Activated CD4-positive, CD25-positive, alpha-beta regulatory T cell treated with anti-CD3 and anti-CD28 coated beads, Interleukin-2, amount 50 U/mL, for 72 hours (primary cell): ENCODE data around the gene CRYBA4.
"Not testable (repeated sequence)": the region's sequence is repeated elsewhere in the genome, so short reads cannot be mapped to it uniquely, and the experiment has no call there.

ENCODE experiments used
- DNase-seq: peaks from one replicate; pipeline ENCODE4 v3.0.0; 2021

Gene CRYBA4

DNA sequence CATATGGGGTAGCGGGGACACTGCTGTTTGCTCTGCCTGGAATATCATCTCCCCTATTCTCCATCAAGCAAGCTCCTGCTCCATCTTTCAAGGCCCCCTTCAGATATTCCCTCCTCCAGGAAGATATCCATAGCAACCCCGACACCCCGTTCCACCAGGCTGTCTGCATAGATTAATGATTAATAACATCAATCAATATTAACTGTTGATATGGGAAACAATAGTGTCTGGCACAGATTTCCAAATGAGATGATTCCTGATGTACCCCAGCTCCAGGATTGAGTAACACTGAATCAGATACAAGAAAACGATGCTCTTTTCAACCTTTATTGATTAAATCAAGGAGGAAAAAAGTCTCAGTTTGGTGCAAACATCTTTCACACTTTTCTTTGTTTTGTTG is 24.3 kb upstream of the CRYBA4 start:
- DNase-seq = no peak

DNA sequence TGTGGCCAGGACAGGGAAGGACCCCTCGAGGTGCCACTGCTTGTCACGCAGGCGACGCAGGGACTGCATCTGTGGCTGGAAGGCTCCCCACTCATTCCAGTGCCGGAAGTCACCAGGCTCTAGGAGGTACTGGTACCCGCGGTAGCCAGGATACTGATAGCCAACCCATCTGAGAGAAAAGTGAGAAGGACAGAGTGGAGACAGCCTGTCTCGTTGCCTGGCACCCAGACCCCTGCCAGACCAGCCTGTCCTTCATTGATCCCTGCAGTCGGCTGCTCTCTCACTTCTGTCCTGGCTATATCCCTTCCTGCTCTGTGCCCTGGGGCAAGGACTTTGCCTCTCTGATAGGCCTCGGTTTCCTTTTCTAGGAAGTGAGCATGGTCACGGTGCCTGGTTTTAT is 22.3 kb upstream of the CRYBA4 start:
- no peak for DNase-seq

DNA sequence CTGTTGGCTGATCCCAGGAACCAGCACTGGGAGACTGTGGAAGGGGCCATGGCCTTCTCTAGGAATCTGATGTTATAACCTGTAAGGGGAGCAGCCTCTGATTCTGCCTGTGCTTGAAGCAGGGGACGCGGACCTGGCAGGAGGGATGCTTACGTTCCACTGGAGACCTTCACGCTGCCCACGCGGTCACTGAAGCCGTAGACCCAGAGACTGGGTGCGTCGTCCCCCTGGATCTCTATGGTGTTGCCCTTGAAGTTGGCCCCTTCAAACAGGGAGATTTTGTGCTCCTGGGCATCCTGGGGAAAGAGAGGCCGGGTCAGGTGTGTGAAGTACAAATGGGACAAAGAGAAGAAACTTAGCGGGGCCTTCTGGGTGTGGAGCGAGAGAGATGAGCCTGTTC is 20.0 kb upstream of the CRYBA4 start:
- no peak for DNase-seq

DNA sequence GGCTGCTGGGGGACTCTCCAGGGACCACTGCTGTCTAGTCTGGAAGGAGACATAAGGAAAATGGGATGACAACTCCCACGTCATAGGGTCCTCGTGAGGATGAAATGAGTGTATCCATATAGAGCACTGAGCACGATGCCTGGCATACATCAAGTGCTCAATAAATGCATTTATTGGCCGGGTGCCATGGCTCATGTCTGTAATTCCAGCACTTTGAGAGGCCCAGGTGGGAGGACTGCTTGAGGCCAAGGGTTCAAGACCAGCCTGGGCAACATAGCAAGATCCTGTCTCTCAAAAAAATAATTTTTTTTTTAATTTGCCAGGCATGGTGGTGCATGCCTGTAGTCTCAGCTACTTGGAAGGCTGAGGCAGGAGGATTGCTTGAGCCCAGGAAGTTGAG is 19.6 kb upstream of the CRYBA4 start:
- no peak for DNase-seq

DNA sequence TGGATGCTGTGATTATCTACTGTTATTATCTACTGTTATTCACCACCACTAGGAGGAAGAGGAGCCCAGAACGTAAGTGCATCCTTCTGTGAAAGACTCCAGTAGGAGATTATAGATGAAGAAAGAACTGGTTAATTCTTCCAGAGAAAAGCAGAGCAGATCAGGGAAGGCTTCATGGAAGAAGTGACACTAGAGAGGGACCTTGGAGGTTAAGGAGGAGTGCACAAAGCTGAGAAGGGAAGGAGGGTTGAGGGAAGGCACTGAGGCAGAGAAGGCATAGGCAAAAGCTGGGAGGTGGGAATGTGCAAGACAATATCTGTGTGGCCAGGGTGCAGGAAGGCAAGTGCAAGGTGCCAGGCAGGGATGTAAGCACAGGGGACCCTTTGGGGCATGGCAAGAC is 17.4 kb upstream of the CRYBA4 start:
- DNase-seq = no peak

DNA sequence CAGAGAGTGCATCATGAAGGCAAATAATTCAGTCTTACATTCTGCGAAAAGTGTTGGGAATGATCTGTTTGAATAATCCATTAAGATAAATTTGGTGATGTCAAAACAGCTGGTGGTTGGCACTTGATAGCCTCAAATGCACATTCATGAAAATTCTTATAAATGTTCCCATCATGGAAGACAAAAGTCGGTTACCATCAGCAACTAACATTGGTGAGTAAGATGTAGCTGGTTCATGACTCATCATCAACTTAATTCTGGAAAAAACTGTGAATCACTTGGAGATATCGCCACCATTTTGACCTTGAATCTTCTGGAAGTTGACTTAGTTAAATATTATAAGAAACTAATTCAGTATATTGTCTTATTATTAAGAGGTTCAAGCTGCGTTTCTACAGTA is 15.2 kb upstream of the CRYBA4 start:
- DNase-seq = no peak

DNA sequence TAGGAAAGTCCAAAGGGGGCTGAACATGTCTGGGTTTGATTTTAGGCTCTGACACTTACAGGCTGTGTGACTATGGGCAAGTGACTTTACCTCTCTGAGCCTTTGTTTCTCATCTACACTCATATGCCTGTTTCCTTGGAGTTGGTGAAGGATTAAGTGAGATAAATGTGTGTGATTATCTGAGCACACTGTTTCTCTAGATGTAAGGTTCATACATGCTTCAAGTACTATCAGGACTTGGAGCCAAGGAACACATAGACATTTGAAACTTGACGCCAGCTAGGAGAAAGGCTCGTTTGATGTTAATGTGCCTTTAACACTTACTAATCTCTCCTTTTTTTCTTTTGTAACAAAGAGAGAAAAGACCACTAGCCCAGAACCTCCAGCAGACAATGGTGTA is 13.6 kb upstream of the CRYBA4 start:
- DNase-seq = no peak

DNA sequence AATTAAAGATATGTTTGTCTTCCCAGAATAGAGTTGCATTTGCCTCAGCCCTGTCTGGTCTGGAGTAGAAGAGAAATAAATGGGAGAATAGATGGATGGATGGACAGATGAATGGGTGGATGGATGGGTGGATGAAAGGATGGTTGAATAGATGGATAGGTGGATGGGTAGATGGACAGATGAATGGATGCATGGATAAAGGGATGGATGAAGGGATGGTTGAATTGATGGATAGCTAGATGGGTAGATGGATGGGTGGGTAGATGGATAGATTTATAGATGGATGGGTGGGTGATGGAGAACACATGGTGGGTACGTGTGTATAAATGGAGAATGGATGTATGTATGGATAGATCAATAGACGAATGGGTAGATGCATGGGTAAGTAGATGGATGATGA is 12.5 kb upstream of the CRYBA4 start:
- no peak for DNase-seq

DNA sequence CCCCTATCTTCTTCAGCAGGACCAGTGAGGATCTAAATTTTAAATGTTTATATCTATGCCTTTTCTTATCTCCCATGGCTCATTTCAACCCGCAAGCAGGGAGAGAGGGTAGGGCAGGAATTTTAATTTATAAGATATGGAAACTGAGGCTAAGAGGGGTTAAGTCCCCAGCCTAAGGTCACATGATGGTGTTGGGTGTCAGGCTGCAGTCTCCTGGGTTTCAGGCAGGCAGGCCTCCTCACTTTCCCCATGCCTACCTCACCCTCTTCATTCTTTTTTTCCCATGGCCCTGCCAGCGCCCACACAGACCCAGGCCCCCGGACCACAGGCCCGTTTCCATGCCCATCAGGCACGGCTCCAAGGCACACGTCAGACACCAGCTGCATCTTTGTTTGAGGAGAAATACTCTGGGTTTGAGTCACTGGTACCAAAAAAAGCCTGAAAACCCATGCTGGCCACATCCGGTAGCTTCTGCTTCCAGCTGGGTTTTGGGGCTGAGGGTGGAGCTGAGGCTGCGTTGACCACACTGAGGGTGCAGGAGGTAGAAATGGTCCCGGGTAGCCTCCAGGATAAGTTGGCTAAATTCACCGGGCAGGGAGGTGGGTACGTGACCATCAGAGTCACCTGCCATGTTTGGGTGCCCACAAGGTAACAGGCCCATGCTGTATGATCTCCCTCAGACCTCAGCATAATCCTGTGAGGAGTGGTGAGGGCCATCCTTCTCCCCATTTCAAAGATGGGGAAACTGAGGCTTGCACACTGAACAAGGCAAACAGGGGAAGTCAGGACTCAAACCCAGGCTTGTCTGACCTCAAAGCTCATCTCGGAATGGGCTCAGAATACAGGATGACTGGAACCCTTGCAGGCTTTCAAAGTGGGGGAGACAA is 11.4 kb upstream of the CRYBA4 start:
- DNase-seq = no peak

DNA sequence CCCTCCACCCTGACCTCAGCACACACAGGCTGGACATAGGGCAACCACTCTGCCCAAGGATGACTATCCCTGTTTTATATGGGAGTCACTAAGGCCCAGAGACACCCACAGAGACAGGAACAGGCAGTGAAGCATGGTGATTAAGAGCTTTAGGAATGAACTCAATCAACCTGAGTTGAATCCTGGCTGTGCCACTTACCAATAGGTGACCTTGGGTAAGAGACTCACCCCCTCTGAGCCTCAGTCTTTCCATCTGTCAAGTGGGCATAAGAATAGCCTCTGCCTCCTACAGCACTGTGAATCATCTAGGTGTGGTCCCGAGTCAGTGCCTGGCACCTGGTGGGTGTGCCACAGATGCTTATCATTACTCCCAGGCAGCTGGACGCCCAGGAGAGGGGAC is 10.8 kb upstream of the CRYBA4 start:
- no peak for DNase-seq

DNA sequence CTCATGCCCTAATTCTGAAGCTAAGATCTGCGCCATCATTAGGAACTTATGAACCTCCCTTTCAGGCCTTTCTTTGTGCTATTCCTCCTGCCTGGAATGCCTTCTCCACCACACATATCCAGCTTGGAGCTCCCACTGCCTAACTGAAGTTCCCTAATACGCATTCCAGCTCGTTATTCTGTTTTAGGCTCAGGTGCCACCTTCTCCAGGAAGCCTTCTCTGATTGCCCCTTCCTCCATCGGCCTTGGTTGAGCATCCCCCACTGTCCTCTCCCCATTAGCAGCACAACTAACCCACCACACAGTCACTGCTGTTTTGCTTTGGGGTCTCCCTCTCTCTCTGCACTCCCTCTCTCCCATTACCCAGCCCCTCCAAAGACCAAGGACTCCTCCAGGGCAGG is 9.1 kb upstream of the CRYBA4 start:
- DNase-seq = no peak

DNA sequence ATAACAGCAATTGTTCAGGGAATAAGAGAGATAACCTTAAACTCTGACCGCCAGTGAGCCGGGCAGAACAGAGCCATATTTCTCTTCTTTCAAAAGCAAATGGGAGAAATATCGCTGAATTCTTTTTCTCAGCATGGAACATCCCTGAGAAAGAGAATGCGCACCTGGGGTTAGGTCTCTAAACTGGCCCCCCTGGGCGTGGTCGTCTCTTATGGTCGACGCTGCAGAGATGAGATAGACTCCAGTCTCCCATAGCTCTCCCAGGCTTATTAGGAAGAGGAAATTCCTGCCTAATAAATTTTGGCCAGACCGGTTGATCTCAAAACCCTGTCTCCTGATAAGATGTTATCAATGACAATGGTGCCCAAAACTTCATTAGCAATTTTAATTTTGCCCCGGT is 8.0 kb upstream of the CRYBA4 start:
- not testable (repeated sequence) for DNase-seq

DNA sequence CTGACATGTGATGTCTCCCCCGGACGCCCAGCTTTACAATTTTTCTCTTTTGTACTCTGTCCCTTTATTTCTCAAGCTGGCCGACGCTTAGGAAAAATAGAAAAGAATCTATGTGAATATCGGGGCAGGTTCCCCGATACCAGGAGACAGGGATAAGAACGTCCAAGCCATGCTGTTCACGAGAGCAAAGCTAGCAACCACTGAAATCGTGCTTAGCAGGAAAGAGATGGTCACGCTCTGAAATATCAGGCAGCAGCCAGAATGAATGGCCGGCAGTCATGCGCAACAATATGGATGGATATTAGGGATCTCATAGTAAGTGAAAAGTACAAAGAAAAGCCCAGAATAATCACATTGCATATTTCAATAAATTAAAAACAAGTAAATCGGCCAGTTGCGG is 7.4 kb upstream of the CRYBA4 start:
- no peak for DNase-seq

DNA sequence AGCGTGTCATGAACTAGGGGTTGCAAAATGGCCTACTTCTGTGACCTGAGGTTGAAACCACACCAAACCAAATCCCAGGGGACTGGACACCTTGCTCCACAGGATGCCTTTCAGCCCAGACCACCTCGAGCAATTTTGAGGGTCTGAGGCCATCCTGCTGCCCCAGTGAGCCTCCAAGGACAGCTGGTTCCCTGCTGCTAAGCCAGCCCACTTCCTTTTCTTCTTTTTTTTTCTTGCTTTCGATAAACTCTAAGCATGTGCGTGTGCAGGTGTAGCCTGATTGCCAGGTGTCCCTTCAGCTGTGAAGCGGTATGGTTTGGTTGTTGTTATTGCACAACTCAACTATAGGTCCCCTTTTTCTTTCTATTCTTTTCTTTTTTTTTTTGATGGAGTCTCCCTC is 6.6 kb upstream of the CRYBA4 start:
- no peak for DNase-seq

DNA sequence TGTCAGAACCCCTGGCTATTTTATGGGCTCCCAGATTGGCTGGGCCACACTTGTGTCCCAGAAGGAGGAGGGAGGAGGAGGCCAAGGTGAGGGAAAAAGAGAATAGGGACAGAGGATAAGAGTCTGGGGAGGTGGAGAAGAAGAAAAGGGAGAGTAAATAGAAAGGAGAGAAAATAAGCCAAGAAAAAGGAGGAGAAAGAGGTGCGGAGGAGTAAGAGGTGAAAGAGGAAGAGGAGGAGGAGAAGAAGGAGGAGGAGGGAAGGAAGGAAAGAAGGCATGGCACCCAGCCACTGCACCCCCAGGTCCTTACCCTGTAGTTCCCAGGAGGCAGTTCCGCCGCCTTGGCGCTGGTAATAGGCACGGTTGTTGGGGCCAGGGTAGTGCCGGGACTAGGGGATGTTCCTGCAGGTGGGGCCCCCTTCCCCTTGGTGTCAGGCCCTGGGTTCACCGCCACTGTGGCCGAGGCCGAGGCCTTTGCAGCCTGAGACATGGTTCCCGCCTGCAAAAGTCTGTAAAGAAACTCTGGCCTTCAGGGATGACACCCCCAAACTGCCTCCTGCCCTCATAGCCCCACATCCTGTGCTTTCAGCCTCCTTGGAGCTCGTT is 5.8 kb upstream of the CRYBA4 start:
- no peak for DNase-seq

DNA sequence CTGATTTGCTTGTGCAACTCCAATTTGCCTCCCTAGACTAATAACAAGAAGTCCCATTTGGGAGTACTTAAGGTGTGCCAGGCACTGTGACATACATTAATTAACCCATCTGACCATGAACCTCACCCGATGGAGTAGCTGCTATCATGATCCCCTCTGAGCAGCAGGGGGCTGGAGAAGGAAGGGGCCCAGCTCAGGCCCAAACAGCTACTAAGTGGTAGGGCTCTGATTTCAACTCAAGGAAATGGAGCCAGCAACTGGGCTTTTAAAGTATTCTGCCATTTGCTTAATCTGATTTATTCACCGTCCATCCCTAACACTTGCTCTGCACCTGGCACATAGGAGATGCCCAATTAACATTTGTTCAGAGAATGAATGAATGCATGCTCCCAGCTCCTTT is 5.1 kb upstream of the CRYBA4 start:
- no peak for DNase-seq

DNA sequence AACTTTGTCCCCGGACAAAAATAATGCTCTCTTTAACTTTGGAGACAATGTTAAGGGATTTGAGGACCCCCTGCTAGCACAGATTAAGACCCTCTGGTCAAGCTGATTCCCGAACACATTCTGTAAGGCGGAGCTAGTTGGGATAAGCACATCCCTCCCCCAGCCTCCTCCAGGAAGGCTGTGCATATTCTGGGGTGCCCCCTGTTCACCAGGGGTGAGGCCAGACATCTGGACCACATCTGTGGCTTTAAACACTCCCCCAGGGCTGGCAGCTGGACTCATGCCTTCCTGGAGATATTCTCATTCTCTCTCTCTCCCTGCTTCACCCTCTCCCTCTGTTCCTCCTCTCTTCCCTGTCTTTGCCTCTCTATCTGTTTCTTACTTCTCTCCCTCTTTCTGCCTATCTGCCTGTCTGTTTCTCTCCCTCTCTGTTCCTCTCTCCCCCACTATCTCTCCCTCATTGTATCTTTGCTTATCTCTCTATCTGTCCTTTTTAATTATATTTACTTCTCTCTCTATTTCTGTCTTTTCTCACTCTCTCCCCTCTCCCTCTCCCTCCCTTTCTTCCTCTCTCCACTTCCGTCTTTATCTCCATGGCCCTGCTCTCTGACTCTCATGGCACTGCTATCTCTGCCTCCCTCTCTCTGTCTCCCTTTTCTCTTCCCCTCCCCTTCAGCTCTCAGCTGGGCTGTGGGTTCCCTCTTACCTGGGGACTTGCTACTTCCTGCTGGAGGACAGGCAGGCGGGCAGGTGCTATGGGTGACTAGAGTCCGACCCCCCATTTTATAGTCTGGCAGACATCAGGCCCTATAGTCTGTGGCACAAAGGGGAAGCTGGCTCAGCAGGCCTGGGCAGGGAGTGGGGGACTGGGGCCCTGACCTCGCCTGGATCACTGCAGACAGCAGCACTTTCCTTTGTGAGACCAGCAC is 4.2 kb upstream of the CRYBA4 start, which contains the start of gene CRYBB1:
Gene CRYBB1, minus strand, starts transcription at position 757 of the 929 bp plus-strand sequence. CDS start 1,708 bp downstream, outside the sequence.
- DNase-seq = no peak

DNA sequence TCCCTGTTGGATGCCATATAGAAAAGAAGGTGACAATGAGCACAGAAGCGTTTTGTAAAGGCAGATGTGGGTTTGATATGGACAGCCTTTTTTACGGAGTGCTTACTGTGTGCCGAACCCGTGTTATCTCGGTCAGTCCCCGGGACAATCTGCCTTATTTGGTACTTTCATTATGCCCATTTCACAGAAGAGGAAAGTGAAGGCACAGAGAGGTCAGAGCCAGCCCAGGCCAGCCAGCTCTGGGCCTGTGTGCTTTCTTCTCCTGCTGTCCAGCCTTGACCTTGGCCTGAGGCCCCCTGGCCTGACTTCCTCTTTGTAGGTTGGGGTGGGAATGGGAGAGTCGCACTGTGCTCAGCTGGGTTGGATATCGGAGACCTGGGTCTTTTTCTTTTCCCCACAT is 3.3 kb upstream of the CRYBA4 start:
- DNase-seq = no peak

DNA sequence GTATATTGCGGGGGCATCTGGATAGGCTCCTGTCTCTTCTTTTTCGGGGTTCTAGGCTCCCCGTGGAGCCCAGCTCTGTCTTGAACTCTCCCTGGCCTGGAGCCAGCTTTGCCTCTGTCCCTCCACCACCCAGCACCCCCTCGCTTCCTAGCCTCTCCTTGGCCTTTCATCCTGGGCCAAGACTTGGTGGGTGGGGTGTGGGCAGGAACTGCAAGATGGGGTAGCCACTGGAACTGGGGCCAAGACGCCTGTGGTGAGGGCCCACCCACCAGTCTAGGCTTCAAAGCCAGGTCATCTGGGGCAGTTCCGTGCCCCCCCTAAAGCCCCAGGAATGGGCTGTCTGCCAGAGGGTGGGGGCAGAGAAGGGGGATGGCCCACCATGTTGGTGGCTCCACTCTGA is 2.3 kb upstream of the CRYBA4 start:
- no peak for DNase-seq

DNA sequence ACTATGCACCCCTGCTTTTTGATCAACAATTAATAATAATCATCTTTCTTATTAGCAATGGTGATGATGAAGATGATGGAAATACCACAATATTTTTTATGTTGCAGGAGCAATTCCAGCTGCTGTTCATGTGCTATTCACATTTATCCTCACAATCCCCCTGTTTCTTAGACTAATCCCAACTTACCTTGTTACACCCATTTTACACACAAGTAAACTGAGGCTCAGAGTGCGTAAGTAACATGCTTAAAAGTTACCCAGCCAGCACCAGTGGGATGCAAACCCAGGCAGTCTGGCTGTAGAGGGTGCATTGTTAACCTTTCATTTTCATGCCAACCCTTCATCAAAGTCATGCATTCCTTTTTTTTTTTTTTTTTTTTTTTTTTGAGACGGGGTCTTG is 1.6 kb upstream of the CRYBA4 start:
- no peak for DNase-seq

DNA sequence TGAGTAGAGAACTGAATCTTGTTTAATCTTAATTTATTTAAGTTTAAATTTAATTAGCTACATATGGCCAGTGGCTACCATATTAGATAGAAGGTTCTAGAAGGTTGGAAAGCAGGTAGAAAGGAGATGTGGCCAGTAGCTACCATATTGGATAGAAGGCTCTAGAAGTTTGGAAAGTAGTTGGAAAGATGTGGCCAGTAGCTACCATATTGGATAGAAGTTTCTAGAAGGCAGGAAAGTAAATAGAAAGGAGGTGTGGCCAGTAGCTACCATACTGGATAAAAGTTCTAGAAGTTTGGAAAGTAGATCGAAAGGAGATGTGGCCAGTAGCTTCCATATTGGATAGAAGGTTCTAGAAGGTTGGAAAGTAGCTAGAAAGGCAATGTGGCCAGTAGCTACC is 2.2 kb downstream of the CRYBA4 start:
- no peak for DNase-seq

DNA sequence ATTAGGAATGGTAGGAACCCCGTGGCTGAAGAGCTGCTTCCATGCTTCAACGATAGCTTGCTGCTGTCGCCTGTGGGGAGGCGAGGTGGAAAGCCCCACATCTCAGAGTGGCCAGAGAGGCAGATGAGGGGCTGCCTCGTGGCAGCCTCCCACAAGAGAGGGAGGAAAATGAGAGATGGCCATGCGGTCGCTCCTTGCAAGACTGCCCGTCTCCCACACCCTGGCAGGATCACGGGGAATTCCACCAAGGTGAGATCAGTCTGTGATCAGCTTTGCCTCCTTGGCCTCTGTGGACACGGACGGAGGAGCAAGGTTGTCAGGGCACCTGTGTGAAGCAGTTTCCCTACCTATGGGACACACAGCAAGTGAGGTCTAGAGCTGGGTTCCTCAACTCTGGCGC is 3.0 kb downstream of the CRYBA4 start:
- DNase-seq = no peak

DNA sequence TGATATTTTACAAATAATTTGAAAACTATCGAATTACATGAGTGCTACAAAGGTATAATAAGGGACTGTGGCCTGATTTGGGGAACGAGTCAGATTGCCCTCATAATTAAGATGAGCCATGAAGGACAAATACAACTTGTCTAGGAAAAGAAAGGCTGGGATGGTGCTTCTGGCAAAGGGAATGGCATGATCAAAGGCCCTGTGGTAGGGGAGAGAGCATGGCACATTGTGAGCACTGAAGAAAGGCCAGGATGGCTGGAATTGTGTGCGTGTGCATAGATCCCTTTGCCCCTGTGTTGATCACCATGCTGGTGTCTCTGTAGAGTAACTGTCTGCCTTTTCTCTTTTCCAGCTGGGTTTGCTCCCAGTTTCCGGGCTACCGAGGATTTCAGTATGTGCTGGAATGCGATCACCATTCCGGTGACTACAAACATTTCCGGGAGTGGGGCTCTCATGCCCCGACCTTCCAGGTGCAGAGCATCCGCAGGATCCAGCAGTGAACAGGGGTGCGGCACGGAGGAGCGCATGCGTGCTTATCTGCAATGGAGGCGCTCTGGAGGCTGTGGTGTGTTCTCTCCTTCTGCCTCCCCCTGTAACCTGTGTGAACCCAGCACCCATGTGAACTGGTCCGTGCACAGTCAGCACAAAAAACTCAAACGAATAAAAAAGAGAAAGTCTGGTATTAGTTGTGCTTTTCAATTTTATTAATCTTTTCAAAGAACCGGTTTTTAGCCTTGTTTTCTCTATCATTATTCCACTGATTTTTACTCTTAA is 8.4 kb downstream of the CRYBA4 start:
- DNase-seq = no peak
